ENCODE results near the gene LRFN3.

GRCh38 chr19:35925501-35925900 is 10.7 kb upstream of the LRFN3 start:
- TF ChIP-seq, protein P1, sequence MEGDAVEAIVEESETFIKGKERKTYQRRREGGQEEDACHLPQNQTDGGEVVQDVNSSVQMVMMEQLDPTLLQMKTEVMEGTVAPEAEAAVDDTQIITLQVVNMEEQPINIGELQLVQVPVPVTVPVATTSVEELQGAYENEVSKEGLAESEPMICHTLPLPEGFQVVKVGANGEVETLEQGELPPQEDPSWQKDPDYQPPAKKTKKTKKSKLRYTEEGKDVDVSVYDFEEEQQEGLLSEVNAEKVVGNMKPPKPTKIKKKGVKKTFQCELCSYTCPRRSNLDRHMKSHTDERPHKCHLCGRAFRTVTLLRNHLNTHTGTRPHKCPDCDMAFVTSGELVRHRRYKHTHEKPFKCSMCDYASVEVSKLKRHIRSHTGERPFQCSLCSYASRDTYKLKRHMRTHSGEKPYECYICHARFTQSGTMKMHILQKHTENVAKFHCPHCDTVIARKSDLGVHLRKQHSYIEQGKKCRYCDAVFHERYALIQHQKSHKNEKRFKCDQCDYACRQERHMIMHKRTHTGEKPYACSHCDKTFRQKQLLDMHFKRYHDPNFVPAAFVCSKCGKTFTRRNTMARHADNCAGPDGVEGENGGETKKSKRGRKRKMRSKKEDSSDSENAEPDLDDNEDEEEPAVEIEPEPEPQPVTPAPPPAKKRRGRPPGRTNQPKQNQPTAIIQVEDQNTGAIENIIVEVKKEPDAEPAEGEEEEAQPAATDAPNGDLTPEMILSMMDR (conservative IDR thresholded peaks at IDR 0.05; ENCODE audit: low read depth, low read length), result no peak
- TF ChIP-seq, protein P2, sequence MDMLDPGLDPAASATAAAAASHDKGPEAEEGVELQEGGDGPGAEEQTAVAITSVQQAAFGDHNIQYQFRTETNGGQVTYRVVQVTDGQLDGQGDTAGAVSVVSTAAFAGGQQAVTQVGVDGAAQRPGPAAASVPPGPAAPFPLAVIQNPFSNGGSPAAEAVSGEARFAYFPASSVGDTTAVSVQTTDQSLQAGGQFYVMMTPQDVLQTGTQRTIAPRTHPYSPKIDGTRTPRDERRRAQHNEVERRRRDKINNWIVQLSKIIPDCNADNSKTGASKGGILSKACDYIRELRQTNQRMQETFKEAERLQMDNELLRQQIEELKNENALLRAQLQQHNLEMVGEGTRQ (IDR thresholded peaks at IDR 0.05; ENCODE audit: low read depth, low read length), result no peak
- TF ChIP-seq CEBPB (IDR thresholded peaks at IDR 0.05; ENCODE audit: low read depth, low read length) (no peak), BHLHE40 (IDR thresholded peaks at IDR 0.05; ENCODE audit: low read depth, low read length) (no peak), POLR2A (IDR thresholded peaks at IDR 0.05; ENCODE audit: low read depth, low read length) (no peak), CHD1 (IDR thresholded peaks at IDR 0.05; ENCODE audit: low read depth, low read length) (no peak), RCOR1 (IDR thresholded peaks at IDR 0.05; ENCODE audit: insufficient replicate concordance, low read length) (no peak), SMC3 (IDR thresholded peaks at IDR 0.05; ENCODE audit: low read depth, low read length) (no peak), RAD21 (IDR thresholded peaks at IDR 0.05; ENCODE audit: low read length) (no peak), FOS (IDR thresholded peaks at IDR 0.05; ENCODE audit: low read depth, low read length) (no peak), RFX5 (IDR thresholded peaks at IDR 0.05; ENCODE audit: low read depth, low read length) (no peak), MXI1 (IDR thresholded peaks at IDR 0.05; ENCODE audit: borderline replicate concordance, low read depth, low read length) (no peak), MAFK (IDR thresholded peaks at IDR 0.05; ENCODE audit: low read depth, low read length) (no peak), NFE2L2 (IDR thresholded peaks at IDR 0.05; ENCODE audit: low read depth, low read length) (no peak)
